ENCODE data around the gene LRCOL1.

Gene LRCOL1

DNA sequence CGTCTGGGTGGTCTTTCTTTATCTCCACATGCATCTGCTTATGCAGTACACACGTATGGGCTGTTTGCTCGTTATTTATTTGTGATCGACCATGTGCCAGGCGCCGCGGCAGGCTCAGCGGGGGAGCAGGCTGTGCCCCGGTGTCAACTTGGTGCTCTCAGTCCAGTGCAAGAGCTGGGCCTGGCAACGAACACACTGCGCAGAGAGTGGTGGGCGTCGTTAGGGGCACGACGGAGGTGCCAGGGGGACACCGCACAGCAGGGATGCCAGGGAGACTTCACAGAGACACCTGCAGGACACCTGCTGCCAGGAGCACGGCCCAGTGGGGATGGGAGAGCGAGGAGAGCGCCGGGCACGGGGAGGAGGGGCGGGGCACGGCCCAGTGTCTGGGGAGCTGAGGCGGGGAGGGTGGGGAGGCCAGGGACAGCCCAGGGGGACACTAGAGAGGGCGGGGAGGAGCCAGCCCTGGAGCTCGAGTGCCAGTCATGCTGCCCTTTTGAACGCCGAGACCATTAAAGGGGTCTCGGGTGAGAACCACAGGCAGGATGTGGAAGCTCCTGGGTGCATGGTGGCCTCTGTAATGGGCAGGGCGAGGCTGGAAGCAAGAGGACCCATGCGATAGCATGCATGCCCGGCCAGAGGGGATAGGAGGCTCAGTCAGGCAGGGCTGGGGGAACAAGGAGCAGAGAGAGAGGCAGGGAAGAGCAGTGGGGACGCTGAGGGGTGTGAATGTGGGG lies 652 bp upstream of the LRCOL1 start:
- POLR2A ChIA-PET: no interaction called here
- TF ChIP-seq LEF1 (IDR thresholded peaks at IDR 0.05; ENCODE audit: borderline replicate concordance) (no peak), TARDBP (IDR thresholded peaks at IDR 0.05) (no peak), L3MBTL2 (conservative IDR thresholded peaks at IDR 0.05) (no peak), ELF4 (IDR thresholded peaks at IDR 0.05) (no peak), ZNF384 (IDR thresholded peaks at IDR 0.05) (no peak), FOXK2 (IDR thresholded peaks at IDR 0.05) (no peak), BHLHE40 (IDR thresholded peaks at IDR 0.05; ENCODE audit: borderline replicate concordance) (no peak), SUZ12 (IDR thresholded peaks at IDR 0.05) (no peak), CTBP1 (IDR thresholded peaks at IDR 0.05; ENCODE audit: borderline replicate concordance) (no peak), FOXM1 (IDR thresholded peaks at IDR 0.05; ENCODE audit: borderline replicate concordance) (no peak), FOXA1 (IDR thresholded peaks at IDR 0.05) (no peak), SP1 (IDR thresholded peaks at IDR 0.05) (no peak), NFRKB (IDR thresholded peaks at IDR 0.05) (no peak), HDGF (IDR thresholded peaks at IDR 0.05; ENCODE audit: borderline replicate concordance) (no peak), ARNT (IDR thresholded peaks at IDR 0.05) (no peak)
- TF ChIP-seq, protein P1, sequence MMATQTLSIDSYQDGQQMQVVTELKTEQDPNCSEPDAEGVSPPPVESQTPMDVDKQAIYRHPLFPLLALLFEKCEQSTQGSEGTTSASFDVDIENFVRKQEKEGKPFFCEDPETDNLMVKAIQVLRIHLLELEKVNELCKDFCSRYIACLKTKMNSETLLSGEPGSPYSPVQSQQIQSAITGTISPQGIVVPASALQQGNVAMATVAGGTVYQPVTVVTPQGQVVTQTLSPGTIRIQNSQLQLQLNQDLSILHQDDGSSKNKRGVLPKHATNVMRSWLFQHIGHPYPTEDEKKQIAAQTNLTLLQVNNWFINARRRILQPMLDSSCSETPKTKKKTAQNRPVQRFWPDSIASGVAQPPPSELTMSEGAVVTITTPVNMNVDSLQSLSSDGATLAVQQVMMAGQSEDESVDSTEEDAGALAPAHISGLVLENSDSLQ (IDR thresholded peaks at IDR 0.05): no peak
- CTCF ChIA-PET: interaction anchor here (0.6 kb wide), 1 partner anchor 39 kb away, joined by 3 read pairs; no protein-coding TSS in a partner anchor
- DNase-seq (ENCODE audit: extremely low spot score): no peak

DNA sequence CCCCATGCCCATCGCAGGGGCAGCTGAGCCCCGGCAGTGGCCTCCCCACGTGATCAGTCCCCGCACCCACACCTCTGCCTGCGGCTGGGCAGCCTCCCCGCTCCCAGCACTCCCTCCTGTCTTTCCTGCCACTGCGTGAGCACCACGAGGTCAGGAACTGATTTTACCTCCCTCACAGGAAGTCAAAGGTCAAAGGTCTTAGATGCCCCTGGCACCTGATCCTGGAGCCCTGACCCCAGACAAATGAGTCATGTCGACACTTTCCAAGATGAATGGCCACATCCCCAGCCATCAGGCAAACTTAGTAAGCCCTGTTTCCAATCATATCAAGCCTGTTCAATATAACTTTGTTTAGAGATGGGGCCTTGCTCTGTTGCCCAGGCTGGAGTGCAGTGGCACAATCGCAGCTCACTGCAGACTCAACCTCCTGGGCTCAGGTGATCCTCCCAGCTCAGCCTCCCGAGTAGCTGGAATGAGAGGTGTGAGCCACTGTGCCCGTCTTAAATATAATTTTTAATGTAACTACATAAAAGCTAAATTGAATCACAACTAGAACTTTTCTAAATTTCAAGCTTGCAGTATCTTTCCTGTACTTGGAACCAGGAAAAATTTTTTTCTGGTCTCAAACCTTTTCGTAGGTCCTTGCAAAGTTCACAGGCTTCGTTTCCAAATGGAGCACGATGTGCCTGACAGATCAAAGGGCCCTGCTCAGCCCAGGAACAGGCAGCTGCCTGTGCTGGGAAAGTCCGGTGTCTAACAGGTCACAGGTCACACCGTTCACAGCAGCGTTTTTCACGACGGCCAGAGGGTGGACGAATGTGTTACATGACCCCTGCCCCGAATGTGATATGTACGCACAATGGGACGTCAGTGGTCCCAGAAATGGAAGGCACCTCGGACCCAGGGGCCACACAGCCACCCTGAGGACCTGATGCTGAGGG lies 1.9 kb downstream of the LRCOL1 start:
- TF ChIP-seq ARNT (IDR thresholded peaks at IDR 0.05): no peak
- TF ChIP-seq ZNF384 (IDR thresholded peaks at IDR 0.05): no peak
- TF ChIP-seq ELF4 (IDR thresholded peaks at IDR 0.05): no peak
- TF ChIP-seq FOXM1 (IDR thresholded peaks at IDR 0.05; ENCODE audit: borderline replicate concordance): no peak
- TF ChIP-seq NFRKB (IDR thresholded peaks at IDR 0.05): no peak
- no peak for TF ChIP-seq L3MBTL2 (conservative IDR thresholded peaks at IDR 0.05)
- TF ChIP-seq BHLHE40 (IDR thresholded peaks at IDR 0.05; ENCODE audit: borderline replicate concordance): no peak
- no peak for TF ChIP-seq HDGF (IDR thresholded peaks at IDR 0.05; ENCODE audit: borderline replicate concordance)
- TF ChIP-seq LEF1 (IDR thresholded peaks at IDR 0.05; ENCODE audit: borderline replicate concordance): no peak
- TF ChIP-seq SP1 (IDR thresholded peaks at IDR 0.05): no peak
- no peak for DNase-seq (ENCODE audit: extremely low spot score)
- CTCF ChIA-PET: no interaction called here
- POLR2A ChIA-PET: no interaction called here

DNA sequence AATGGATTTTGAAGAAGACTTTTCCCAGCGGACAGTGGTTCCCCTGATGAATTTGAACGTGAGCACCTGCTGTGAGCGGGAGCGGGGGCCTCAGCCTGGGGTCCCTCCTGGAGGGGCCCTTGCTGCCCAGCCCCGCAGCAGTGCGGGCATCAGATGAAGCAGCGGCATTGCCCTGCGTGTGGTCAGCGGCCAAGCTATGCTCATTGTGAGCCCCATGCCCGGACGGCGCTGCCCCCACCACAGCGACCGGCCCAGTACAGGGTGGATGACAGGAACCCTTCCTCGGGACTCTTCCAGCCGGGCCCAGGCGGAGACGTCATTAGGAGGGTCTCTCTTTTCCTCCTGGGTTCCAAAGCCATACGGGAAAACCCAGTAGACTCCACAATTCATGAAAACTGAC lies 3.5 kb downstream of the LRCOL1 start:
- TF ChIP-seq HDGF (IDR thresholded peaks at IDR 0.05; ENCODE audit: borderline replicate concordance) (no peak), BHLHE40 (IDR thresholded peaks at IDR 0.05; ENCODE audit: borderline replicate concordance) (no peak), TARDBP (IDR thresholded peaks at IDR 0.05) (no peak), SUZ12 (IDR thresholded peaks at IDR 0.05) (no peak), FOXA1 (IDR thresholded peaks at IDR 0.05) (no peak), ARNT (IDR thresholded peaks at IDR 0.05) (no peak)
- DNase-seq (ENCODE audit: extremely low spot score): no peak
- ChIA-PET CTCF (no interaction called here), POLR2A (no interaction called here)

DNA sequence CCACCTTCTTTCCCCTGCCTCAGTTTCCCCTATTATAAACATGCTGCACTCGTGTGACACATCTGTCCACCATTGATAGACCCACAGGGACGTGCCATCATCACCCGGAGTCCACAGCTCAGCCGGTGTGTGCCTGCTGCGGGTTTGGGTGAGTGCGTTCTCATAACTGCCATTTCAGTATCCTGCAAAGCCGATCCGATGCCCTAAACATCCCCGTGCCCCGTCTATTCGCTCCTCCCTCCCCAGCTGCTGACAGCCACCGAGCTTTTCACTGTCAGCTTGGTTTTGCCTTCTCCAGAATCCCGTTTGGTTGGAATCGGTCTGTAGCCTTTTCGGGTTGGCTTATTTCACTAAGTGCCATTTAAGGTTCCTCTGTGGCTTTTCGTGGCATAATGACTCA lies 3.9 kb downstream of the LRCOL1 start:
- DNase-seq (ENCODE audit: extremely low spot score): no peak
- CTCF ChIA-PET: no interaction called here
- POLR2A ChIA-PET: no interaction called here
- TF ChIP-seq TARDBP (IDR thresholded peaks at IDR 0.05) (no peak), FOXK2 (IDR thresholded peaks at IDR 0.05) (no peak), ELF4 (IDR thresholded peaks at IDR 0.05) (no peak), BHLHE40 (IDR thresholded peaks at IDR 0.05; ENCODE audit: borderline replicate concordance) (no peak), NFRKB (IDR thresholded peaks at IDR 0.05) (no peak), CTBP1 (IDR thresholded peaks at IDR 0.05; ENCODE audit: borderline replicate concordance) (no peak), ARNT (IDR thresholded peaks at IDR 0.05) (no peak)

DNA sequence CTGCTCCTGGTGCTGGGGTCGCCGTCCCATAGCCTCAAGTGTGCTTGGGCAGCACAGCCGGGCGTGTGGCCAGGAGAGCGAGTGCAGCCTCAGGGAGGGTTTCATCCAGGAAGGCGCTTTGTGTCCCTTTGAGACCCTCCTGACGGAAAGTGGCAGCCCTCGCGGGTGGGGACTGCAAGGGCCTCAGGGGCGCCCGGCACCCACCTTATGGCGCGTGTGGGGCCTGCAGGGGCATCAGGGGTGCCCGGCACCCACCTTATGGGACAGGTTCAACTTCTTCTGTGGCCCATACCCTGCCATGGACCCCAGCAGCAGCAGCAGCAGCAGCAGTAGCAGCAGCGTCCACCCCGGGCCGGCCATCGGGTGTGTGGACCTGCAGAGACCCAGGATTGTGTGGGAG lies 4.5 kb downstream of the LRCOL1 start:
- CTCF ChIA-PET: no interaction called here
- no peak for TF ChIP-seq FOXK2 (IDR thresholded peaks at IDR 0.05)
- POLR2A ChIA-PET: no interaction called here
- no peak for DNase-seq (ENCODE audit: extremely low spot score)

DNA sequence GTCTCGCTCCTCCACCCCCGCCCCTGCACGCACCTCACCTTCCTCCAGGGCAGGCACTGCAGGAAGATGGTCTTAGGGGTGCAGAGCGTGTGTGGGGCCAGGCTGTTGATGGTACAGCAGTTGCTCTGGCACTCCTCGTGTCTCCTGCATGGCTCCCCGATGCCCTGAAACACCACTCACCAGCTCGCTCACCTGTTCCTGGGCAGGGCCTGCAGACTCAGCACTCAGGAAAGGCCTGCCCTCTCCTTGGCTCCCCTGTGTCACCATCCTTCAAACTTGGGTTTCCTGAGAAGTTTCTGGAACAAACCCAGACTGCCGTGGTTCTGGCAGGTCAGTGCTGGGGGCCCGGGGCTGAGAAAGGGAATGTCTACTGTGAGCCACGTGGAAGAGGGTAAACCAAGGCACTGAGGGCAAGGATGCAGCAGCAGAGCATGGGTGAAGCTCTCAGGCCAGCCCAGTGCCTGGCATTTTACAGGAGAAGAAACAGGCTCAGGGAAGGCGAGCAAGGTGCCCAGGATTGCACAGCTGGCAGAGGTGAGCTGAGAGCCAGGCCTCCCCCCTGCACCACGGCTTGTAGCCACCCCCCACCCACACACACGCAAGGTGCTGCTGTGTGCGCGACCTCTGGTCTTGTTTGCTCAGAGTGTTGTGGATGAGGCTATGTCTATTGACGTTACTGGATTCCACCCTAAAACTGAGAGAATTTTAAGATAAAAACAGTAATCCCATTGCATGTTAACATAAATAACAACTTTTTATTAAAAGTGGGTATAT lies 5.5 kb downstream of the LRCOL1 start:
- POLR2A ChIA-PET: no interaction called here
- TF ChIP-seq TARDBP (IDR thresholded peaks at IDR 0.05): no peak
- no peak for TF ChIP-seq LEF1 (IDR thresholded peaks at IDR 0.05; ENCODE audit: borderline replicate concordance)
- TF ChIP-seq ZNF384 (IDR thresholded peaks at IDR 0.05): no peak
- TF ChIP-seq NFRKB (IDR thresholded peaks at IDR 0.05): no peak
- TF ChIP-seq CTBP1 (IDR thresholded peaks at IDR 0.05; ENCODE audit: borderline replicate concordance): no peak
- no peak for TF ChIP-seq L3MBTL2 (conservative IDR thresholded peaks at IDR 0.05)
- no peak for TF ChIP-seq FOXA1 (IDR thresholded peaks at IDR 0.05)
- no peak for TF ChIP-seq SP1 (IDR thresholded peaks at IDR 0.05)
- TF ChIP-seq, protein P1 (IDR thresholded peaks at IDR 0.05): no peak
- no peak for TF ChIP-seq BHLHE40 (IDR thresholded peaks at IDR 0.05; ENCODE audit: borderline replicate concordance)
- no peak for TF ChIP-seq ELF4 (IDR thresholded peaks at IDR 0.05)
- TF ChIP-seq SUZ12 (IDR thresholded peaks at IDR 0.05): no peak
- TF ChIP-seq ARNT (IDR thresholded peaks at IDR 0.05): no peak
- no peak for TF ChIP-seq HDGF (IDR thresholded peaks at IDR 0.05; ENCODE audit: borderline replicate concordance)
- CTCF ChIA-PET: no interaction called here
- no peak for DNase-seq (ENCODE audit: extremely low spot score)
